Activated naive CD8-positive, alpha-beta T cell treated with anti-CD3 and anti-CD28 coated beads, Interleukin-2, amount 50 U/mL, for 16 hours (primary cell): Measurements from ENCODE around the gene SETDB1.
"Not testable (repeated sequence)": the region's sequence is repeated elsewhere in the genome, so short reads cannot be mapped to it uniquely, and the experiment has no call there.

Experiments
- DNase-seq: peaks from one replicate; pipeline ENCODE4 v3.0.0-alpha.2; 2020; ENCODE audit warnings: low read depth, low spot score

The SETDB1 gene

DNA sequence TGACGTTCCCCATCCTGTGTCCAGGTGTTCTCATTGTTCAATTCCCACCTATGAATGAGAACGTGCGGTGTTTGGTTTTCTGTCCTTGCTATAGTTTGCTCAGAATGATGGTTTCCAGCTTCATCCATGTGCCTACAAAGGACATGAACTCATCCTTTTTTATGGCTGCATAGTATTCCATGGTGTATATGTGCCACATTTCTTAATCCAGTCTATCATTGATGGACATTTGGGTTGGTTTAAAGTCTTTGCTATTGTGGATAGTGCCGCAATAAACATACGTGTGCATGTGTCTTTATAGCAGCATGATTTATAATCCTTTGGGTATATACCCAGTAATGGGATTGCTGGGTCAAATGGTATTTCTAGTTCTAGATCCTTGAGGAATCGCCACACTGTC is 2.6 kb downstream of the SETDB1 start:
- DNase-seq, result not testable (repeated sequence)

GRCh38 chr1:150931773-150932172 is 5.6 kb downstream of the SETDB1 start:
- DNase-seq, result no peak

- DNase-seq, result no peak
These were observed 18.7 kb downstream of the SETDB1 start for GRCh38 chr1:150944856-150945255.

DNA sequence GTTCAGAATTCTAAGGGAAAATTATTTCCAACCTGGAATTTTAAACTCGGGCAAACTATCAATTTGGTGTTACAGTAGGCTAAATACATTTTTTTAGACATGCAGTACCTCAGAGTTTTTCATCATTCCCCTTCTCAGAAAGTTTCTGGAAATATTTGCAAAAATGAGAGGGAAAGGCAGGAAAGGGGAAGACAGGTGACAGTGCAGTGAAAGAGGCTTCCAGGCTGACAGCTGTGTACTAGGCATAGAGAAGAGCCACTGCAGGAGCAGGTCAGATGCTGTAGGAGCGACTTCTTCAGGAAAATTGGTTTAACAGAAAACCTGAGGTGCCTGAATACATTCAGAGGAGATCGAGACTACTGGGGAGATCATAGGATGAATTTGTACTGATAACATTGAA is 28.5 kb downstream of the SETDB1 start:
- DNase-seq, result no peak

DNA sequence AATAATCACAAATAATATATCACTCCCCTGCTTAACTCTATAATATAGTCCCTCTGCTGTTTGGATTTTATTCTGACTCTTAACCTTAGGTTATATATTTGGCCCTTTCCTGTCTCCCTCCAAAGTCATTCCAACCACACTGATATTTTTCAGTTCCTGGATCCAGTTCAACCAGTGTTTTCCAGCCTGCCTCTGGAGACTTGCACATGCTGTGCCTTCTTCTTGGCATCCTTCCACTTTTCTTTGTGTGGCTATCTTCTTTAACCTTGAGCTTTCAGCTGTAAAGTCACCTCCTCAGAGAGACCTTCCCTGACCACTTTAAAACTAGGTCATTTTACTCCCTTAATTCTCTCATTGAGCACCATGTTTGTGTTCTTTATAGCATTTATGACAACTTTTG is 29.1 kb downstream of the SETDB1 start:
- no peak for DNase-seq

DNA sequence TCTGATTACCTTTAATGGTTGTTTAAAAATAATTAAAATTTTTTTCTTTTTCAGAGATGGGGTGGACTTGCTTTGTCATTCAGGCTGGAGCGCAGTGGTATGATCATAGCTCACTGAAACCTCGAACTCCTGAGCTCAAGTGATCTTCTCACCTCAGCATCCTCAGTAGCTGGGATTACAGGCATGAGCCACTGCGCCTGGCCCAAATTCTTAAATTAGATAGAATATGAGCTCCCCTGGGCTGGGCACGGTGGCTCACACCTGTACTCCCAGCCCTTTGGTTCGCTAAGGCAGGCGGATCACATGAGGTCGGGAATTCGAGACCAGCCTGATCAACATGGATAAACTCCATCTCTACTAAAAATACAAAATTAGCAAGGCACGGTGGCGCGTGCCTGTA is 31.5 kb downstream of the SETDB1 start:
- DNase-seq, result no peak

- DNase-seq, result no peak
These were observed 34.5 kb downstream of the SETDB1 start for GRCh38 chr1:150960646-150961045.

GRCh38 chr1:150961756-150962155 is 35.6 kb downstream of the SETDB1 start:
- no peak for DNase-seq

DNA sequence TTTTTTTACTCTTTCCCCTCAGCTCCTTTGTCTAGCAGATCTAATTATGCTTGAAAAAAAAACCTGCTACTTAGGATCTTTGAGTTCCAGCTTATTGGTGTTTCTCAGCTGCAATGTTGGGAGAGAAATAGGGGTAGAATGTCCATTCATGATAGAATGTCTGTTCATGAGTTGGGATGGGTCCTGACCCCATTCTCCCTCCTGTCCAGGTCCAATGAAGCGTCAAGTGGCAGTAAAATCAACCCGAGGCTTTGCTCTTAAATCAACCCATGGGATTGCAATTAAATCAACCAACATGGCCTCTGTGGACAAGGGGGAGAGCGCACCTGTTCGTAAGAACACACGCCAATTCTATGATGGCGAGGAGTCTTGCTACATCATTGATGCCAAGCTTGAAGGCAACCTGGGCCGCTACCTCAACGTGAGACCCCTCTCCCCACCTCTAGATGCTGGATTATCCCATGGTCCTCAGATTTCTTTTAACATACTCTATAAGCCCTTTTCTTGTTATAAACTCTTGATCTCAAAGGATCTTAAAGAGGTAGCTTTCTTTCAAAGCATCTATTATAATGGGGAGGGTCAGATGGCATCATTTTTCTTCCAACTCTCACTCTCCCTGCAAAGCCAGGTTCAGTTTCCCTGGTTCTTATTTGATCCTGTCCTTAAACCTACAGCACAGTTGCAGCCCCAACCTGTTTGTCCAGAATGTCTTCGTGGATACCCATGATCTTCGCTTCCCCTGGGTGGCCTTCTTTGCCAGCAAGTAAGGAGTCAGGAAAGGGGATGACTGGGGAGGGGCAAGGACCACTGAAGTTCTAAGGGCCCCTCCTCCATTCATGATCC is 37.4 kb downstream of the SETDB1 start:
- no peak for DNase-seq

- DNase-seq, result no peak
These were observed 38.0 kb downstream of the SETDB1 start for GRCh38 chr1:150964164-150964489.

GRCh38 chr1:150965605-150966004 is 39.4 kb downstream of the SETDB1 start:
- DNase-seq, result no peak

DNA sequence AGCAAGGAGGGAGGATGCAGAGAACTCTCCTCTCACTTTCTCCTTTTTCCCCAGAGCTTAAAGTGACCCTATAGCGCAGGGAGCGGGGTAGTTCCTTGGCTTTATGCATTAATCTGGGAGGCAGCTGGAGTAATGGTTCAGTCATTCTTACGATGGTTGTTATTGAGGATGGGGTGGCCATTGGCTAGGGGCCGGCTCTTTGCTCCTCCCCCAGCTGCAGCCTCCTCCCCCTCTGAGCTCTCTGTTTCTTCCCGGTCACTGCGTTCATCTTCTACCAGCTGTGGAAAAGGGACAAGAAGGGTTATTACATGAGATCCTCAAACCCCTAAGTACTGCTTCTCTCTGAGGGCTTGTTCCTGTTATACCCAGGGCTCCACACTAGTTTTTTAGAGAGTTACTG is 39.8 kb downstream of the SETDB1 start:
- no peak for DNase-seq

GRCh38 chr1:150967936-150968335 is 41.8 kb downstream of the SETDB1 start:
- no peak for DNase-seq

GRCh38 chr1:150968491-150968890 is 42.3 kb downstream of the SETDB1 start:
- no peak for DNase-seq

DNA sequence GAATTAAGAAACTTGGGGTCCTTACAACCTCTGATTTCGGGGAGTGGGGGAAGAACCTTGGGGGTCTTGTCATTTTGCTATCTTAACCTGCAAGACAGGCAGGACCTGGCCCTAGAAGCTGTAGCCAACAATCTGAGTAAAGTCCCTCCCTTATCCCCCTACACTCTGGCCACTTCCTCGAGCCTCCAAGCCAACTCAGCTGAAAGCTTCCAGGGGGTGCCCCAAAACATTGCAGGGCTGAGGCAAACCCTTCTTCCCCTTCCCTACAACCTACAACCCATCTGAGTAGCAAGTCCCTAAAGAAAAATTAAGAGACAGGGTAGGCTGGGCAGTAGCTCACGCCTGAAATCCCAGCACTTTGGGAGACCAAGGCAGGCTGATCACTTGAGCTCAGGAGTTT is 43.5 kb downstream of the SETDB1 start:
- DNase-seq, result no peak

- no peak for DNase-seq
These were observed 44.8 kb downstream of the SETDB1 start for GRCh38 chr1:150970808-150971582.

- no peak for DNase-seq
These were observed 45.6 kb downstream of the SETDB1 start for GRCh38 chr1:150971583-150972416.

GRCh38 chr1:150972417-150972940 is 46.3 kb downstream of the SETDB1 start:
- no peak for DNase-seq

- DNase-seq, result no peak
These were observed 47.2 kb downstream of the SETDB1 start for GRCh38 chr1:150973258-150973835.

GRCh38 chr1:150973836-150974579 is 47.8 kb downstream of the SETDB1 start:
- peak; percentile 3 for DNase-seq
